ENCODE data around the gene PFAS. TPM values are rescaled to one million over a fixed set of nuclear protein-coding genes. Genes with fewer than 3 reads are reported as not detected.

PFAS gene
- total and polyA plus RNA-seq, 2 experiments from 2014 or later = 13.6 to 18.8 TPM

GRCh38 chr17:8277317-8277716, 28.2 kb downstream of the PFAS start:
- no peaks in the 10 kb centered on the region for H3K9me2 ChIP-seq (replicated peaks; ENCODE audit: insufficient read depth)
- TF ChIP-seq EZH2phosphoT487 (IDR thresholded peaks at IDR 0.05; ENCODE audit: low read depth, severe bottlenecking, unreplicated experiment) (no peak), EZH2 (IDR thresholded peaks at IDR 0.05; ENCODE audit: borderline replicate concordance) (no peak), CTCF (IDR thresholded peaks at IDR 0.05; ENCODE audit: poor library complexity) (no peak)
- H3K79me2 ChIP-seq = no peaks in the 10 kb centered on the region
- no peak overlapping the region for H2AFZ ChIP-seq
- no peak overlapping the region for H3K4me2 ChIP-seq
- DNase-seq (ENCODE audit: low spot score) = no peak
- WGBS (ENCODE audit: low lambda C conversion rate, missing lambda C conversion rate) = 83% methylated on average over 7 of the region's 7 CpGs
- no peak overlapping the region for H3K27ac ChIP-seq
- H4K20me1 ChIP-seq (ENCODE audit: insufficient read depth, poor library complexity, severe bottlenecking) = no peaks in the 10 kb centered on the region
- H3K27me3 ChIP-seq = no peaks in the 10 kb centered on the region
- H3K4me3 ChIP-seq = no peak overlapping the region
- H3K4me1 ChIP-seq (ENCODE audit: insufficient read depth) = peaks cover 8% of the 10 kb centered on the region
- no peaks in the 10 kb centered on the region for H3K9me3 ChIP-seq (ENCODE audit: low read depth)
- no peaks in the 10 kb centered on the region for H3K36me3 ChIP-seq (replicated peaks; ENCODE audit: insufficient read depth, low read depth)

GRCh38 chr17:8282345-8282744, 33.3 kb downstream of the PFAS start:
- no peaks in the 10 kb centered on the region for H3K9me2 ChIP-seq (replicated peaks; ENCODE audit: insufficient read depth)
- no peaks in the 10 kb centered on the region for H4K20me1 ChIP-seq (ENCODE audit: insufficient read depth, poor library complexity, severe bottlenecking)
- 80% methylated on average over 3 of the region's 3 CpGs for WGBS (ENCODE audit: low lambda C conversion rate, missing lambda C conversion rate)
- no peak overlapping the region for H3K4me3 ChIP-seq
- no peaks in the 10 kb centered on the region for H3K9me3 ChIP-seq (ENCODE audit: low read depth)
- DNase-seq (ENCODE audit: low spot score) = no peak
- H3K36me3 ChIP-seq (replicated peaks; ENCODE audit: insufficient read depth, low read depth) = no peaks in the 10 kb centered on the region
- H2AFZ ChIP-seq = no peak overlapping the region
- no peaks in the 10 kb centered on the region for H3K27me3 ChIP-seq
- TF ChIP-seq CTCF (IDR thresholded peaks at IDR 0.05; ENCODE audit: poor library complexity) (no peak), EZH2 (IDR thresholded peaks at IDR 0.05; ENCODE audit: borderline replicate concordance) (no peak), EZH2phosphoT487 (IDR thresholded peaks at IDR 0.05; ENCODE audit: low read depth, severe bottlenecking, unreplicated experiment) (no peak)
- no peaks in the 10 kb centered on the region for H3K79me2 ChIP-seq
- no peaks in the 10 kb centered on the region for H3K4me1 ChIP-seq (ENCODE audit: insufficient read depth)
- H3K4me2 ChIP-seq = no peak overlapping the region
- no peak overlapping the region for H3K27ac ChIP-seq

- no peak for DNase-seq (ENCODE audit: low spot score)
- 59% methylated on average over 4 of the region's 4 CpGs for WGBS (ENCODE audit: low lambda C conversion rate, missing lambda C conversion rate)
- Histone ChIP-seq H3K4me3 (no peak overlapping the region), H3K9me2 (replicated peaks; ENCODE audit: insufficient read depth) (no peaks in the 10 kb centered on the region), H3K4me1 (ENCODE audit: insufficient read depth) (peaks cover 6% of the 10 kb centered on the region), H3K4me2 (no peak overlapping the region), H3K27ac (no peak overlapping the region), H3K9me3 (ENCODE audit: low read depth) (no peaks in the 10 kb centered on the region), H4K20me1 (ENCODE audit: insufficient read depth, poor library complexity, severe bottlenecking) (no peaks in the 10 kb centered on the region), H3K36me3 (replicated peaks; ENCODE audit: insufficient read depth, low read depth) (no peaks in the 10 kb centered on the region), H3K79me2 (no peaks in the 10 kb centered on the region), H2AFZ (no peak overlapping the region), H3K27me3 (no peaks in the 10 kb centered on the region)
- TF ChIP-seq EZH2phosphoT487 (IDR thresholded peaks at IDR 0.05; ENCODE audit: low read depth, severe bottlenecking, unreplicated experiment) = no peak
These were observed 34.3 kb downstream of the PFAS start for GRCh38 chr17:8283356-8283755.

- Histone ChIP-seq H4K20me1 (ENCODE audit: insufficient read depth, poor library complexity, severe bottlenecking) (no peaks in the 10 kb centered on the region), H3K4me1 (ENCODE audit: insufficient read depth) (peaks cover 7% of the 10 kb centered on the region), H2AFZ (no peak overlapping the region), H3K4me2 (no peak overlapping the region), H3K27me3 (no peaks in the 10 kb centered on the region), H3K9me2 (replicated peaks; ENCODE audit: insufficient read depth) (no peaks in the 10 kb centered on the region), H3K79me2 (no peaks in the 10 kb centered on the region), H3K4me3 (no peak overlapping the region), H3K9me3 (ENCODE audit: low read depth) (no peaks in the 10 kb centered on the region), H3K36me3 (replicated peaks; ENCODE audit: insufficient read depth, low read depth) (no peaks in the 10 kb centered on the region), H3K27ac (no peak overlapping the region)
- DNase-seq (ENCODE audit: low spot score) = no peak
- TF ChIP-seq EZH2phosphoT487 (IDR thresholded peaks at IDR 0.05; ENCODE audit: low read depth, severe bottlenecking, unreplicated experiment) (no peak), CTCF (IDR thresholded peaks at IDR 0.05; ENCODE audit: poor library complexity) (no peak), EZH2 (IDR thresholded peaks at IDR 0.05; ENCODE audit: borderline replicate concordance) (no peak)
- WGBS (ENCODE audit: low lambda C conversion rate, missing lambda C conversion rate) = 93% methylated on average over 4 of the region's 4 CpGs
These were observed 35.0 kb downstream of the PFAS start for GRCh38 chr17:8284126-8284525.
